Ammon's horn (tissue), 1 donor: Measurements from ENCODE around the gene PRKACA.

Experiments used
- DNase-seq: peaks from one replicate; pipeline ENCODE4 v3.0.0-alpha.2; 2016; ENCODE audit warnings: low spot score

PRKACA gene

DNA sequence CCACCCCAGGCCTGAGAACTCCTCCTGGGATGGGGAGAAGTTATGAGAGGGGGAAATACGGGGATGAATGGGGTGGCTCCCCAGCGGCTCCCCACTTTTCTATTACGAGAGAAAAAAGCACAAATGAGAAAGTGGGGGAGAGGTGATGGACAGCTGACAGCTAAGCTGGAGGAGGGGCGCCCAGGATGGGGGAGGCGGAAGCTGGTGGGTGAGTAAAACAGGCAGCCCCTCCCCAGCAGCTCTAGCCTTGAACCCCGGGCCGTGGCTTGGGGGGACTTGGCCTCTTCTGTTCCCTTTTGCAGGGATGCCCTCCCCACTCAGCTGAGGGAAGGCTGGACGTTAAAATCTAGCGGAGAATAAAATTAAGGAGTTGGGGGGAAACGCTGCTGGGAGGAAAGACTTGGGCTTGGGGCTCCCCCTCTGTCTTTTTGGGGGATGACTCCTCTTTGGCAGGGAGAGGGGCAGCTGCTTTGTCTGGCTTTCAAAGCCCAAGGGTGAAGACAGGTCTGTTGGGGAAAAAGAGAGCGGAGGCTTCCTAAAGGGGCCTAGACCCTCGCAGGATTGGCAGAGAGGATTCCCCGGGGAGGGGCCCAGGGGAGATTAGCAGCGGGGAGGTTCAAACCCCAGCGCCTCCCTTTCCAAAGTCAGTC is 25.6 kb downstream of the PRKACA start:
- DNase-seq = no peak

GRCh38 chr19:14091081-14091812 is 26.3 kb downstream of the PRKACA start:
- DNase-seq = peak; percentile 78

GRCh38 chr19:14090509-14091080 is 27.0 kb downstream of the PRKACA start, which contains the start of gene SAMD1:
Gene SAMD1 (minus strand): TSS chr19:14090751.
- DNase-seq = peak; percentile 85

DNA sequence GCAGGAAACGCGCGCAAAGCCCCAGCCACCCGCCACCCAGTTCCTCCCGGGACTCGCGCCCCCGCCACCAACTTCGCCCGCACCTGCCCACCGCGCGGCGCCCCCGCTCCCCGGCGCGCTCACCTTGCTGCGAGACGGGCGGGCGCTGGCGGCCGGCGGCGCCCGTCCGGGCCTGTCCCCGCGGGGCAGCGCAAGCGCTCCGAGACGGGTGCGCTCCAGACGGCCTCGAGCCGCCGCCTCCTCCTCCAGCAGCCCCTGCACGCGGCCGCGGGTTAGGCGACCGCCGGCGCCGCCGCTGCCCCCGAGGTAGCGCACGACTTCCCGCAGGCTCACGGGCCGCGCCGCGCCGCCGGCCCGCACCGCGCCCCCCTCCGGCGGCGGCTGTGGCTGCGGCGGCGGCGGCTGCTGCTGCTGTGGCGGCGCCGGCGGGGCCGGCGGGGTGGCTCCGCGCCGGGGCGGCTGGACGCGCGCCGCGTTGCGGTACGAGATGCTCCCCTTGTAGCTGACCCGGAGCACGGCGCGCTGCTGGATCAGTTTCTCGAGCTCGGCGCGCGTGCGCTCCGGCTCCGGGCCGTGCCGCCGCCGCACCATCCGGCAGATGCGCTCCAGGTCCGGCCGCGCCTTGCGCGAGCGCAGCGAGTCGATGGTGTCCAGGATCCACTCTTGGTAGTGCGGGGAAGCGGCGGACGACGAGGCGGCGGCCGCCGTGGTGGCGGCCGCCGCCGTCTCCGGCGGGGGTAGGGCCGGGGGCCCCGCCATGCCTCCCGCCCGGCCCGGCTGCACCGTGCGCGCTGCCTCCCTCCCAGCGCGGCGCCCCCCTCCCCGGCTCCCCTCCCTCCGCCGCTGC is 27.7 kb downstream of the PRKACA start:
- peak; percentile 42 for DNase-seq

- DNase-seq = no peak
Measured at GRCh38 chr19:14089412-14089661, 28.2 kb downstream of the PRKACA start.

- DNase-seq = no peak
Measured at GRCh38 chr19:14088634-14089411, 28.7 kb downstream of the PRKACA start.

DNA sequence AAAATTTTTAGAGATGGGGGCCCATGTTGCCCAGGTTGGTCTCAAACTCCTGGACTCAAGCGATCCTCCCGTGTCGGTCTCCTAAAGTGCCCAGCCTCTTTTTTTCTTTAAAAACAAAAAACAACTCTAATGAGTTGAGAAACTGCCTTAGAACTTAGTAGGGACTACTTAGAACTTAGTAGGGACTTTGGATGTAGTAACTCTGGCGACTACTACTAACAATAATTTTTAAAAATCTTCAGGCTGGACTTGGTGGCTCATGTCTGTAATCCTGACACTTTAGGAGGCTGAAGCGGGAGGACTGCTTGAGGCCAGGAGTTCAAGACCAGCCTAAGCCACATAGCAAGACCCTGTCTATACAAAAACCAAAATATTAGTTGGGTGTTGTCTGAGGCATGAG is 31.5 kb downstream of the PRKACA start:
- no peak for DNase-seq

- DNase-seq = no peak
Measured at GRCh38 chr19:14085309-14085995, 32.1 kb downstream of the PRKACA start, which contains the start of gene C19orf67. Gene C19orf67 (minus strand): TSS chr19:14085783. CDS start chr19:14085627, 156 bp downstream.

GRCh38 chr19:14082675-14082960 is 34.9 kb downstream of the PRKACA start:
- no peak for DNase-seq

- DNase-seq = no peak
Measured at GRCh38 chr19:14081797-14082674, 35.5 kb downstream of the PRKACA start.

GRCh38 chr19:14080887-14081796 is 36.4 kb downstream of the PRKACA start:
- DNase-seq = peak; percentile 99

- no peak for DNase-seq
Measured at GRCh38 chr19:14078411-14078810, 39.2 kb downstream of the PRKACA start.

DNA sequence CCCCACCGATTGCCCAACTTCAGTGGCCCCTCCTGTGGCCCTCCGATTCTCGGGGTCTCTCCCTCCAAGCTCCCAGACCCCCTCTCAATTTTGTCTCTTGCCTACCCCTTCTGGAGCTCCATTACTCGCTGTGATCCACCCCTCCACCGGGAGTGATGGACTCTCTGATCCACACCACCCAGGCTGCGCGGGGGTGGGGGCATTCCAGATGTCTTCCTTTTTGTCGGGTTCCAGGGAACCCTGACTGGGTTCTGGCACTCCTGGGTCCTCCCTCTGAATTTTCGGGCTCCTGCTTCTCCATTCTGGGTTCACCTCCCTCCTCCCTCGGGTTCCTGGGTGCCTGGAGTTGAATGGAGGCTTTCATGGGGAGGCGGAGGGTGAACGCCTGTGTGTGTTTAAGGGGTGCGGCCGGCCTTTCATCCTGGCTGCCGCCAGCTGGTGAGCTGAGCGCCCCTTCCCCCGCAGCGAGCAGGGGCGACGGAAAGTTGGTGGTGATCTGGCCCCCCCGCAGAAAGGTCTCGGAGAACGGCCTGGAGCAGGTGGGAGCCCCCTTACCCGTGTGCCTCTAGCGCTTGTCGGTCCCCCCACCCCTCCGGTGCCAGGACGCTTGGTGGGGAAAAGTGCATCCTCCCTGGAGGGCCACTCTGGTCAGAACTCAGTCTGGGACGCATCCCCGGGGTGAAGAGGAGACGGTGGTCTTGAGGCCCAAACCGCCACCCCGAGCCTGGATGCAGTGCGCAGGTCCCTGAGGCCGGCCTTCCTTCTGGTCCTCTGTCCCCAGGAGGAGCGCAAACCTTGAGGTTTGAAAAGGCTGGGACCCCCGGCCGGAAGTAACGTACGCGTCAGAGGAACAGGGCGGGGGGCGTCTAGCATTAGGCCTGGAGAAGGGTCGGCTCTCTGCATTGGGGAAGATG is 43.4 kb downstream of the PRKACA start:
- no peak for DNase-seq

DNA sequence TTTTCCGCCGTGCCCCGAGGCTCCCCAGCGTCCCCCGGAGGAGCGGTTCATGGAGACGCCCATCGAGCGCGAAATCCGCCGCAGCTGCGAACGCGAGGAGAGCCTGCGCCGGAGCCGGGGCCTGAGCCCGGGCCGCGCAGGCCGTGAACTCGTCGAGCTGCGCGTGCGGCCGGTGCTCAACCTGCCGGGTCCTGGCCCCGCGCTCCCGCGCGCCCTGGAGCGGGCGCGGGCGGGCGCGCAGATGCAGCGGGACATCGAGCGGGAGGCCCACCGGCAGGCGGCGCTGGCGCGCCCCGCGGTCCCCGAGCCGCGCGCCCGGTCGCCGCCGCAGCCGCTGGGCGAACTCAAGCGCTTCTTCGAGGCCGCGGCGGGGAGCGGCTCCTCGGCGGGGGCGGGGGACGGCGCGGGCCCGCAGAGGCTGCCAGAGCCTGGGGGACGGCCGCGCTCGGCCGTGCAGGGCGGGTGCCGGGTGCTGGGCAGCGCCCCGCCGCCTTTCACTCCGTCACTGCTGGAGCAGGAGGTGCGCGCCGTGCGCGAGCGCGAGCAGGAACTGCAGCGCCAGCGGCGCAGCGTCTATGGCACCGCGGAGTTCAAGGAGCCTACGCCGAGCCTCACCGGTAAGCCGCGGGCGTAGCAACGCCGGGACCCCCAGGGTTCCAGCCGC is 44.2 kb downstream of the PRKACA start:
- DNase-seq = peak; percentile 79

DNA sequence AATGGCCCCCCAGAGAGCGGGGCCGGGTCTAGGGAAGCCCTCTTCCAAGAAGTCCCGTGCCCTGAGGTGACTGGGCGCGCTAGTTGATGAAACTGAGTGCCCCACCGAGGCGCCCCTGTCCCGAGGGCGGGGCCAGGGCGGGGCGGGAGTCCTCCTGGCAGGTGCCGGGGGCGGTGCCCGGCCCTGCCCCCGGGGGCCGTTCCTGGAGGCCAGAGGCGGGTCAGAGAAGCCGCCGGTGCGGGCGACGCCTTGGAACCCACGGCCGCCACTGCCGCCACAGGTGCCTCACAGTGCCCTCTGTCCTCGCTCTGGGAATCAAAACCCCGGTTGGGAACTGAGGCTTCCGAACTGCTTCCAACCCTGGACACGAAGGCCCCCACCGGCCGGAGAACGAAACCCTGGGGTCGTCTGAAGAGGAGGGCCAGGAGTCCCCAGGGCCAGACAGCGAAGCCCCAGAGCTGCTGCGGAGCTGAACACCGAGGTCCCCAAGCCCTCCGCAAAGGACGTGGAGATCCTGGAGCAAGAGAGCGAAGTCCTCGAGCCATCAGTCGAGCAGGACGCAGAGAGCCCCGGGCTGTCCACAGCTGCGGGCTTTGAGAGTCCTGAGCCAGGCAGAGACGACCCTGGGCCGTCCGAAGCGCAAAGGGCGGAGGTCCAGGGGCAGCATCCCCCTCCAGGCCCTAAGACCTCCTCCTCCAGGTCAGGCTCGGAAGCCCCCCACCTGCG is 44.9 kb downstream of the PRKACA start, which contains the start of gene MISP3:
TSS of gene MISP3 (plus strand) at position 252 of the 726 bp plus-strand sequence. CDS start 524 bp downstream, outside the sequence.
- DNase-seq = no peak

GRCh38 chr19:14070268-14071050 is 47.1 kb downstream of the PRKACA start:
- DNase-seq = no peak
